SK-N-SH treated with all-trans-retinoic acid at 6 μM for 48 hours (cell line): Measurements from ENCODE around the gene ST6GALNAC2.

Experiments
- ARNTL ChIP-seq: fragments of 450-650 bp; formaldehyde crosslinking; IDR thresholded peaks from 2 replicates; pipeline ENCODE4 v1.5.0; 2020; ENCODE audit warnings: low read depth, mild to moderate bottlenecking, moderate library complexity, borderline replicate concordance
- BACH2 ChIP-seq: fragments of 250-450 bp; sonication (Bioruptor Pico); IDR thresholded peaks from 2 replicates; pipeline ENCODE4 v1.9.0; 2021; ENCODE audit warnings: mild to moderate bottlenecking, borderline replicate concordance
- CSDC2 ChIP-seq: fragments of 250-450 bp; sonication (Bioruptor Pico); IDR thresholded peaks from 2 replicates; pipeline ENCODE4 v1.5.0; 2020; ENCODE audit warnings: mild to moderate bottlenecking, moderate library complexity
- GLIS3 ChIP-seq: fragments of 250-450 bp; sonication (Bioruptor Pico); IDR thresholded peaks from 2 replicates; pipeline ENCODE4 v1.5.0; 2020; ENCODE audit warnings: mild to moderate bottlenecking, moderate library complexity
- PATZ1 ChIP-seq: fragments of 250-450 bp; sonication (Bioruptor Pico); IDR thresholded peaks from 2 replicates; pipeline ENCODE4 v1.8.0; 2020; ENCODE audit warnings: mild to moderate bottlenecking, moderate library complexity, borderline replicate concordance
- POU6F1 ChIP-seq: fragments of 250-450 bp; sonication (Bioruptor Pico); IDR thresholded peaks from 2 replicates; pipeline ENCODE4 v1.8.0; 2021; ENCODE audit warnings: low read depth, mild to moderate bottlenecking, moderate library complexity, borderline replicate concordance
- ZC3H10 ChIP-seq: fragments of 250-450 bp; sonication (Bioruptor Pico); IDR thresholded peaks from 2 replicates; pipeline ENCODE4 v1.5.1; 2021; ENCODE audit warnings: mild to moderate bottlenecking, moderate library complexity
- TF ChIP-seq, protein P1 (sequence below): fragments of 250-450 bp; sonication (Bioruptor Pico); IDR thresholded peaks from 2 replicates; pipeline ENCODE4 v1.5.1; 2021; ENCODE audit warnings: mild to moderate bottlenecking, moderate library complexity

GRCh38 chr17:76517638-76518038, 68.0 kb downstream of the ST6GALNAC2 start:
- TF ChIP-seq ARNTL (CRISPR knock-in tag) (no peak), ZC3H10 (CRISPR knock-in tag) (no peak), PATZ1 (CRISPR knock-in tag) (no peak), CSDC2 (CRISPR knock-in tag) (no peak), BACH2 (no peak), POU6F1 (CRISPR knock-in tag) (no peak), GLIS3 (CRISPR knock-in tag) (no peak)
- TF ChIP-seq, protein P1, sequence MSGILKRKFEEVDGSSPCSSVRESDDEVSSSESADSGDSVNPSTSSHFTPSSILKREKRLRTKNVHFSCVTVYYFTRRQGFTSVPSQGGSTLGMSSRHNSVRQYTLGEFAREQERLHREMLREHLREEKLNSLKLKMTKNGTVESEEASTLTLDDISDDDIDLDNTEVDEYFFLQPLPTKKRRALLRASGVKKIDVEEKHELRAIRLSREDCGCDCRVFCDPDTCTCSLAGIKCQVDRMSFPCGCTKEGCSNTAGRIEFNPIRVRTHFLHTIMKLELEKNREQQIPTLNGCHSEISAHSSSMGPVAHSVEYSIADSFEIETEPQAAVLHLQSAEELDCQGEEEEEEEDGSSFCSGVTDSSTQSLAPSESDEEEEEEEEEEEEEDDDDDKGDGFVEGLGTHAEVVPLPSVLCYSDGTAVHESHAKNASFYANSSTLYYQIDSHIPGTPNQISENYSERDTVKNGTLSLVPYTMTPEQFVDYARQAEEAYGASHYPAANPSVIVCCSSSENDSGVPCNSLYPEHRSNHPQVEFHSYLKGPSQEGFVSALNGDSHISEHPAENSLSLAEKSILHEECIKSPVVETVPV, result no peak
